Endodermal cell (in vitro differentiated cells): ENCODE results near the gene KCNJ13. TPM values are rescaled to one million over a fixed set of nuclear protein-coding genes. Genes with fewer than 3 reads are reported as not detected.
A peak's percentile ranks its signal among the peaks of the same experiment; 100 is the strongest.

ENCODE experiments used
- DNase-seq: peaks from one replicate; pipeline ENCODE4 v3.0.0-alpha.2; 2017
- H3K27ac ChIP-seq: 2 replicates; pipeline ENCODE4 v1.5.1; 2013; ENCODE audit warnings: mild to moderate bottlenecking, low read depth, low read length, moderate library complexity
- H3K27me3 ChIP-seq: 2 replicates; pipeline ENCODE4 v1.6.1; 2013; ENCODE audit warnings: mild to moderate bottlenecking, low read length, moderate library complexity; ENCODE audit not compliant: insufficient read depth, control insufficient read depth, poor library complexity, severe bottlenecking
- H3K36me3 ChIP-seq: 2 replicates; pipeline ENCODE4 v1.7.0; 2013; ENCODE audit warnings: mild to moderate bottlenecking, low read length, moderate library complexity; ENCODE audit not compliant: control insufficient read depth, insufficient read depth
- H3K4me1 ChIP-seq: one replicate; pipeline ENCODE4 v1.7.0; 2013; ENCODE audit warnings: low read length; ENCODE audit not compliant: control insufficient read depth, insufficient read depth
- H3K4me3 ChIP-seq: 2 replicates; pipeline ENCODE4 v1.5.1; 2013; ENCODE audit warnings: mild to moderate bottlenecking, low read length, moderate library complexity
- H3K9ac ChIP-seq: 2 replicates; pipeline ENCODE4 v1.6.1; 2013; ENCODE audit warnings: mild to moderate bottlenecking, low read length, moderate library complexity; ENCODE audit not compliant: poor library complexity, severe bottlenecking; ENCODE audit errors: extremely low read depth
- H3K9me3 ChIP-seq: 2 replicates; pipeline ENCODE4 v1.6.1; 2013; ENCODE audit warnings: mild to moderate bottlenecking, low read length, moderate library complexity; ENCODE audit not compliant: control insufficient read depth
- H3K27ac Mint-ChIP-seq: 2 replicates; pipeline ENCODE4 v1.8.0; 2020; ENCODE audit warnings: mixed read lengths
- H3K27me3 Mint-ChIP-seq: 2 replicates; pipeline ENCODE4 v1.8.0; 2021; ENCODE audit warnings: mild to moderate bottlenecking, mixed read lengths; ENCODE audit not compliant: insufficient read depth
- H3K36me3 Mint-ChIP-seq: 2 replicates; pipeline ENCODE4 v1.8.0; 2020; ENCODE audit warnings: low read depth, mixed read lengths
- H3K4me1 Mint-ChIP-seq: 2 replicates; pipeline ENCODE4 v1.8.0; 2020; ENCODE audit warnings: mixed read lengths
- H3K4me3 Mint-ChIP-seq: 2 replicates; pipeline ENCODE4 v1.8.0; 2020; ENCODE audit warnings: mild to moderate bottlenecking, moderate library complexity, mixed read lengths
- H3K9me3 Mint-ChIP-seq: 2 replicates; pipeline ENCODE4 v1.8.0; 2020; ENCODE audit warnings: mild to moderate bottlenecking, mixed read lengths
- WGBS, 2 experiments: methylation state at CpG; one replicate each; pipeline versions ENCODE4 v1.1.5 to v1.1.7; 2013; ENCODE audit warnings: missing lambda C conversion rate in 2 of 2, mixed read lengths in 1 of 2; ENCODE audit not compliant: insufficient coverage in 1 of 2, insufficient read length in 1 of 2; 5-methylcytosine and 5-hydroxymethylcytosine counted together
- total RNA-seq, 2 donors: library from RNA; stranded (reverse); fragmentation: NEBNext Ultra II Directional in 1 of 2; extraction: Animal tissue kit (Norgen Biotek cat#: 25700) in 1 of 2; gene quantifications; 2 replicates in 1 of 2; 3 replicates in 1 of 2; pipeline ENCODE4 v1.2.1, GENCODE V29; 2021
- TF ChIP-seq, protein P1 (sequence below): fragments of 200-600 bp; sonication (generic); conservative IDR thresholded peaks from 2 replicates; pipeline ENCODE4 v1.5.0; 2021; ENCODE audit warnings: antibody characterized with exemption, mild to moderate bottlenecking

KCNJ13 gene
- total RNA-seq, 2 donors from 2014 or later = 0.15 to 1.0 TPM

GRCh38 chr2:232772531-232772930 is 3.8 kb downstream of the KCNJ13 start:
- no peaks in the 10 kb centered on the region for H3K27me3 Mint-ChIP-seq
- Histone ChIP-seq H3K4me1 (peaks cover 14% of the 10 kb centered on the region), H3K27me3 (no peaks in the 10 kb centered on the region), H3K9ac (no peak overlapping the region), H3K4me3 (no peak overlapping the region), H3K27ac (no peak overlapping the region), H3K36me3 (peaks cover 39% of the 10 kb centered on the region), H3K9me3 (no peaks in the 10 kb centered on the region)
- TF ChIP-seq, protein P1, sequence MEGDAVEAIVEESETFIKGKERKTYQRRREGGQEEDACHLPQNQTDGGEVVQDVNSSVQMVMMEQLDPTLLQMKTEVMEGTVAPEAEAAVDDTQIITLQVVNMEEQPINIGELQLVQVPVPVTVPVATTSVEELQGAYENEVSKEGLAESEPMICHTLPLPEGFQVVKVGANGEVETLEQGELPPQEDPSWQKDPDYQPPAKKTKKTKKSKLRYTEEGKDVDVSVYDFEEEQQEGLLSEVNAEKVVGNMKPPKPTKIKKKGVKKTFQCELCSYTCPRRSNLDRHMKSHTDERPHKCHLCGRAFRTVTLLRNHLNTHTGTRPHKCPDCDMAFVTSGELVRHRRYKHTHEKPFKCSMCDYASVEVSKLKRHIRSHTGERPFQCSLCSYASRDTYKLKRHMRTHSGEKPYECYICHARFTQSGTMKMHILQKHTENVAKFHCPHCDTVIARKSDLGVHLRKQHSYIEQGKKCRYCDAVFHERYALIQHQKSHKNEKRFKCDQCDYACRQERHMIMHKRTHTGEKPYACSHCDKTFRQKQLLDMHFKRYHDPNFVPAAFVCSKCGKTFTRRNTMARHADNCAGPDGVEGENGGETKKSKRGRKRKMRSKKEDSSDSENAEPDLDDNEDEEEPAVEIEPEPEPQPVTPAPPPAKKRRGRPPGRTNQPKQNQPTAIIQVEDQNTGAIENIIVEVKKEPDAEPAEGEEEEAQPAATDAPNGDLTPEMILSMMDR = no peak
- H3K4me1 Mint-ChIP-seq = peaks cover 31% of the 10 kb centered on the region
- no peaks in the 10 kb centered on the region for H3K9me3 Mint-ChIP-seq
- WGBS, 2 experiments = 90 to 100% methylated on average over 1 to 2 of the region's 2 CpGs
- peaks cover 29% of the 10 kb centered on the region for H3K36me3 Mint-ChIP-seq
- no peak overlapping the region for H3K4me3 Mint-ChIP-seq
- no peak for DNase-seq
- peak overlapping the region; percentile 9 for H3K27ac Mint-ChIP-seq

DNA sequence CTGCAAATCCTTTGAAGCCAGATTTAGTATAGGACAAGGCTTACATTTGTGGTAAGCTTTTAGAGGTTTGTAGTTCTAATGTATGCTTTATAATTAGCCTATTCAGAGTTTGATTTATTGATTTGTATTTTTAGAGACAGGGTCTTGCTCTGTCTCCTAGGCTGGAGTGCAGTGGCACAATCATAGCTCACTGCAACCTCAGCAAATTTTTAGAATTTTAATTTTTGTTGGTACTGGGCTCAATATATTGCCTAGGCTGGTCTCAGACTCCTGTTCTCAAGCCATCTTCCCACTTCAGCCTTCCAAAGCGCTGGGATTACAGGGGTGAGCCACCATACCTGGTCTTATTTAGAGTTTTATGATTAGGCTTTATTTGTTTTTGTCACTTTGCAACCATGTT is 4.5 kb downstream of the KCNJ13 start:
- TF ChIP-seq, protein P1 = no peak
- Mint-ChIP-seq H3K36me3 (peaks cover 29% of the 10 kb centered on the region), H3K27ac (peak overlapping the region; percentile 9), H3K9me3 (no peaks in the 10 kb centered on the region), H3K4me1 (peaks cover 30% of the 10 kb centered on the region), H3K4me3 (no peak overlapping the region), H3K27me3 (no peaks in the 10 kb centered on the region)
- Histone ChIP-seq H3K9ac (no peak overlapping the region), H3K4me1 (peaks cover 14% of the 10 kb centered on the region), H3K4me3 (no peak overlapping the region), H3K27me3 (no peaks in the 10 kb centered on the region), H3K36me3 (peaks cover 41% of the 10 kb centered on the region), H3K27ac (no peak overlapping the region), H3K9me3 (no peaks in the 10 kb centered on the region)
- DNase-seq = no peak
- WGBS, 2 experiments = 91 to 100% methylated on average over 1 of the region's 1 CpG

DNA sequence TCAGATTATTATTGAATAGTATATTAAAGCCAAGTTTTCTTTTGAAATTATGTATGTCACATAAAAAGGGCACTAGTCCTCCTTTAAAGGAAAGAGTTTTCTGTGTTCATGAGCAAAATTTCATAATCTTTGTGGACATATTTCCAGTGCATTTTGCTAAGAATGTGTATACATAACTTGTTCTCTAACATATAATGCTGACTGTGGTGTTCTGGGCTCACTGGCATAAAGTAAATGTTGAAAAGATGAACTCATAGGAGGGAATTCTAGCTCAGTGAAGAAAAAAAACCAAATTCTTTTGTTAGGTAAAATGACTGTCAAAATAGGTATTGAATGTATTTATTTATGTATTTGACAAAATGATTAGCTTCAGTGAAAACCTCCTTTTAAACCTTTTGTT is 6.2 kb downstream of the KCNJ13 start:
- Histone ChIP-seq H3K4me1 (peaks cover 14% of the 10 kb centered on the region), H3K4me3 (no peak overlapping the region), H3K27ac (no peak overlapping the region), H3K36me3 (peaks cover 57% of the 10 kb centered on the region), H3K9ac (no peak overlapping the region), H3K9me3 (no peaks in the 10 kb centered on the region), H3K27me3 (no peaks in the 10 kb centered on the region)
- peaks cover 42% of the 10 kb centered on the region for H3K36me3 Mint-ChIP-seq
- no peaks in the 10 kb centered on the region for H3K9me3 Mint-ChIP-seq
- H3K27ac Mint-ChIP-seq = no peak overlapping the region
- H3K27me3 Mint-ChIP-seq = no peaks in the 10 kb centered on the region
- peaks cover 22% of the 10 kb centered on the region for H3K4me1 Mint-ChIP-seq
- TF ChIP-seq, protein P1 = no peak
- no peak for DNase-seq
- no peak overlapping the region for H3K4me3 Mint-ChIP-seq
